Superior temporal gyrus (tissue), 1 donor: Measurements from ENCODE around the gene GINS2.

ENCODE experiments used
- DNase-seq: peaks from one replicate; pipeline ENCODE4 v3.0.0-alpha.2; 2016; ENCODE audit errors: extremely low spot score

GINS2 gene

GRCh38 chr16:85654251-85655095 is 34.3 kb downstream of the GINS2 start:
- no peak for DNase-seq

GRCh38 chr16:85653290-85653891 is 35.4 kb downstream of the GINS2 start:
- DNase-seq, result no peak

GRCh38 chr16:85652431-85653221 is 36.1 kb downstream of the GINS2 start:
- DNase-seq, result peak; percentile 68

DNA sequence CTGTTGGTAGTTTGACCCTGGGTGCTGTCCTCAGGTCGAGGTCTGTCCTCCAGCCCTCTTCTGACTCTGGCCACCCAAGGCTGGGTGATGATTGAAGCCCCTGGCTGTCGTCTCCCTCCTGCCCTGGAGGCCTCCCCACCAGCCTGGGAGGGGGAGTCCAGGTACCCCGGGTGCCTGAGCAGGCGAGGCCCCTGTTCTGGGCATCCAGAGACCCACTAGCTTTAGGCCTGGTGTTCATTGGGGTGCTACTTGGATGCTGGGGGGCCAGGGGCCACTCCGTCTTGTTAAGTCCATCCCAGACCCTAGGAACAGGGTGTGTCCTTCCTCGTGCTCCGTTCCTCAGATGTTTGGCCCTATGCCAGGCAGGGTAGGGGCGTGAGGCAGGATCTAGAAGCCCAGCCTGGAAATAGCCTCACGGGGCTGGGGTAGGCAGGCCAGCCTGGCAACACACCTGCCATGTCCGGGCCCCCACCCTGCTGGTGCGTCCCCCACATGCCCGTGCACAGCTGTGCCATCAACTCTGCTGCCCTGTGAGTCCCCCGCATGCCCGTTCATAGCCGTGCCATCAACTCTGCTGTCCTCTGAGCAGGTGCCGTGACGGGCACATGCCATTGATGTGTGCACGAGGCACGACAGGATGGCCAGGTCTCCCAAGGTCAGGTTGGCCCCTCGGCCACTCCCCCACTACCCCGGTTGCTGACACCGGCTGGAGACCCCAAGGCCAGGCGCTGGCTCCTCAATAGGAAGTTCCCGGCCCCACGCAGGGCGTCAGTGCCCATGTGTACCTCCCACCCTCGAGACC is 36.9 kb downstream of the GINS2 start:
- no peak for DNase-seq

DNA sequence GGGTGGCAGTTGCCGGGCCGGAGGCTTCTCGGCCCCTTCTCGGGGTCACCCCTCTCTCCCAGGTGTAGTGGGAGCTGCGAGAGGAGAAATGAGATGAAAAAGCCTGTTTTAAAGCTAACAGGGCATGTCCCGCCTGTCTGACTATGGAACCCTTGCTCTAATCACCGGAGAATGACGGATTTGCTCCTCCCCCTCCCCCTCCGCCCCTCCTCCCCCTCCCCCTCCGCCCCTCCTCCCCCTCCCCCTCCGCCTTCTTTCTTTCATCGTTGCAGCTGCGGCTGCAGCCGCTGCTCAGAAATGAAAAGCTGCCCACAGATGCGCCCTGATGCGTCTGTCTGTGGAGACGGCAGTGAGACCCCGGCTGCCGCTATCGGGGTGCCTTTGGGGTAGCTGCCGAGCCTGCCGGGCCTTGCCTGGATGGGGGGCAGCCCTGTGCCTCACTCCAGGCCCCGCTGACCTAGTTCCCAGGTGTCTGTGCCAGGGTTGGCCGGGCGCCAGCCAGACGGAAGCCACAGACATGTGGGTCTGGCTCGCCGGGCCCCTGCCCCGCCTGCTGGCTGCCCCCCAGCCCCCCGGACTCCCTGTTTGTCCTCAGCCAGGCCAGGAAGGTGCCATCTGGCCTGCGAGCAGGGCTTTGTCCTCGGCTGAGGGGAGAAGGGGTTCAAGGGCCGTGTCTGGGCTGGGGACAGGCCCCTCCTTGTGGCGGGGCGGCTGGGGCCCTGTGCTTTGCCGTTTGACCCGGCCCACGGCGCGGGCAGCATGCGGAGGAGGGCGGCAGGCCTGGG is 37.7 kb downstream of the GINS2 start:
- peak; percentile 49 for DNase-seq

GRCh38 chr16:85650135-85650843 is 38.5 kb downstream of the GINS2 start:
- DNase-seq, result no peak

DNA sequence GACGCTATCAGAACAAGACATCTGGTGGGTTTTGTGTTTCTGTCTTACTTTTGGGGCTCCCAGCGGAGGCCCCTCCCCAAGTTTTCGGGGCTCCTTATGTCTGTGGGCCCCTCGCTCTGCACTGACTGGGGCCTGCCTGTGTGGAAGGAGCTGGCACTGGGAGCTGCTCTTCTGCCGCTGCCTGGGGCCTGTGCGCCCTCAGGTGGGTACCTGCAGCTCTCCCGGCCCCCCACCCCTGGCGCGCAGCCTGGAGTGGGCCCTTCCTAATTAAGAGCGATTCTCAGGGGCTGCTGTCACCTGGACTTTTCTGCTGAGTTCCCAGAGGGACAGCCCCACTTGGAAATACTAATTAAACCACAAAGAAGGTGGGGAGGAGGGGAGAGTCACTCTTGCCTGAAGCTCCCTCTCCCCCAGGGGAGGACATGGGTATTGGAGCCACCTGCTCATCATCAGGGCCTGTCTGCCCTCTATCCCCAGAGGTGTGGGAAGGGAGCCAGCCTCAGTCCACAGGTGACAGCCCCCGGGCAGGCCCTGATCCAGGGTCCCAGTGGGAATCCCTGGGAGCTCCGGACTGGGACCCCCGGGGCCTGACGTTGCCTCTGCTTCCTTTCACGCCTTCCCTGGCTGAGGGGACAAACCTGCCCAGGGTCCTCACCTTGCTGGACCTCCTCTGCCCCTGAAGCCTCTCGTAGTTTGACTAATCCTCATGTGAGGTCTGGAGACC is 39.2 kb downstream of the GINS2 start:
- no peak for DNase-seq

GRCh38 chr16:85648805-85649204 is 39.9 kb downstream of the GINS2 start:
- no peak for DNase-seq

GRCh38 chr16:85648070-85648714 is 40.6 kb downstream of the GINS2 start:
- no peak for DNase-seq

GRCh38 chr16:85646976-85647375 is 41.8 kb downstream of the GINS2 start:
- DNase-seq, result no peak

DNA sequence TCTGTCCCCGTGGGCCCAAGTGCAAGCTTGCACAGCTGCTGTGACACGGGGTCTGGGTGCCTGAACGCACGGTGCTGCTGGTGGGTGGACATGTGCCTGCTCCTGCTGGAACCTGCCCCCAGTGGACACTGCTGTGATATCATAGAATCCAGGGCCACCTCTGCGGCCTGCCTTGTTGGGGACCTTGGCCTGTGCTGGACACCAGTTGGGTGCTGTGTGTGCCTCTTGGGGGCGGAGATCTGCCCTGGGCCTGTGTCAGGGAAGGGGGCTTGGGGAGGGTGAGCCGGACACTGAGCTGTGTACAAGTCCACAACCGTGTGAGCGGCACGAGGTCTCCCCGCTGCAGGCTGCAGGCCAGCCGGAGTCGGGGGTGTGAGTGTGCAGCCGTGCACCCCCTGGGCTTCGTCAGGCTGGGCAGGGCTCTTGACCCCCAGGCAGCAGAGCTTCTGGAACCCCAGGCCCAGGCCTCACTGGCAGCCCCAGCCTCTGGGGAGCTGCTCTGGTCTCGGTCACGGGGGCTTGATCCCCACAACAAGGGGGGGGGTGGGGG is 42.3 kb downstream of the GINS2 start:
- no peak for DNase-seq

DNA sequence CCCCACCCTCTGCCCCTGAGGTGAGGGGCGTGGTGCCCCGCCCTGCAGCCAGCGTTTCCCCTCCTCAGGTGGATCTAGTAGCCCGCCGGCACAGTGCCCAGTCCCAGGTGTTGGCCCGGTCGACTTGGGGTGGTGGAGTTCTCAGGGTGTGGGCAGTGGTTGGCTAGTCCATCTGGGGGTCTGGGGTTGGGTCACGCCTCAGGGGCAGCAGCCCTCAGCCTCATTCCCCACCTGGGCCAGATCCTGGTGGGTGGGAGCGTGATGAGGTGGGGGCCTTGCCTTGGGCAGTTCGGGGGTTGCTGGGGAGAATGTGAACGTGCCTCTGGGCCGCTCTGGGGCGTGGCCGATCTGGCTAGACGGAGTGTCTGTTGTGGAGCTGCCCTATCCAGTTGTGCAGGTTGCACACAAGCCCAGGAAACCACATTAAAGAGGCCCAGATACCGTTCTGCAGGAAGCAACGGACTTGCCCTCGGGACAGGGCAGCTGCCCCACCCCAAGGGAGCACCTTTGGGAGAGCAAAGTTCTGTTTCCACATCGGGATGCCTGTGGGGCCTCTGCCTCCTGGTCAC is 43.6 kb downstream of the GINS2 start:
- no peak for DNase-seq

GRCh38 chr16:85644093-85644712 is 44.6 kb downstream of the GINS2 start:
- no peak for DNase-seq

GRCh38 chr16:85643631-85644030 is 45.1 kb downstream of the GINS2 start:
- DNase-seq, result no peak

DNA sequence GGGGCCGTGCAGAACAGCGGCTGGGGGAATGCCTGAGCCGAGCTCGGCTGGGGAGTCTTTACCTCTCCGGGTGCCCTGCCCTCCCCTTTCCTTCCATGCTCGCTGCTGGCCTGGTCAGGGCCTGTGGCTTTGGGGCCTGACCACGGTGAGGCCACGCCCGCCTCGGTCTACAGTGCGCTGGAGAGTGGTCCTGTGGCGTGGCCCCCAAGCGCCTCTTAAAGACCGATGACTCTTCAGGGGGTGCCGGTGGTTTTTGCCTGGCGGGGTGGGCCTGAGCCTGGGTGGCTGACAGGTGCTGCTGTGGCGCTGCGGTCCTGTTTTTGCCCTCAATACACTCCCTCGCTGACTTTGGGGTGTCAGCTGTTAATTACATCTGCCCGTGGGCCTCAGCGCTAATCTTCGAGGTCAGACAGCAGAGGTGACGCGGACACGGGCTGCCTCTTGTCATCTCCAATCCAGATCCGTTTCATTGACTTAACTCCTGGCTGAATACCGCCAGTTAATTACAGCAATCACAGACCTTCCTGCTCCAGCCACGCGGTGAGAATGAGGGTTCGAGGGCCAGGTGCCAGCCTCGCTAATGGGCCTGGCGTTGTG is 45.9 kb downstream of the GINS2 start:
- DNase-seq, result no peak

DNA sequence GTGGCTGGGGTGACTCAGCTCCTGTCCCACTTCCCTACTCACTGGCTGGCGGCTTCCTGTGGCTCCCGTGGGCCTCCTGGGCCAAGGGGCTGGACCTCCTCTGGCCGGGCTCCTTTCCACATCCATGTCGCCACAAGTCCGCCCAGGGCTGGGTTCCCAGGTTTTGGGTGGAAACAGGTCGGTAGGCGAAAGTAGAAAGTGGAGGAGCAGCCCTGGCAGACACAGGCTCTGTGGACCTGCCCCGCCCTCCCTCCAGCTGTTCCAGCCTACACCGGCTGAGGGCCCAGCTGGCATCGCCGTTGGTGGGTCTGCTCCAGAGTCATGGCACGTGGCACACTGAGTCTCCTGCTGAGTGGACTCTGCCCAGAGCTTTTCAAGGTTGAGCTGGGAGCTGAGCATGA is 47.0 kb downstream of the GINS2 start:
- DNase-seq, result no peak

DNA sequence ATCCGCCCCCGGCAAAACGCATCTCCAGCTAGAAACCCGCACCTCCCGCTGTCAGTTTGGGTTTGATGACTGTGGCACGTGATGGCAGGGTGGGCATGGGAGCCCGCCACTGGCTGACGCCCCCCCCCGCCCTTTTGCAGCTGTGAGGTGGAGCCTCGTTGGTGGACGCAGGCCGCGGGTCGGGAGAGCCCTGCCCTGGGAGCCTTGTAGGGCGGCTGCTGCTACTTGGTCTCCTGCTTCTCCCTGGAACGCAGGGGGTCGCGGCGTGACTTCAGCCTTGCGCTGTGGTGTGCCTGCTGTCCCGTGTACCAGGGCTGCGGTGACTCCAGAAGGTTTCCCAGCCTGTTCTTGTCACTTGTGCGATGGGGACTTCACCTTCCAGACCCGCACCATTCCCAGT is 47.4 kb downstream of the GINS2 start:
- no peak for DNase-seq

GRCh38 chr16:85640585-85640984 is 48.2 kb downstream of the GINS2 start:
- DNase-seq, result no peak
